H1 (cell line): Measurements from ENCODE around the gene ZNF652. TPM values are rescaled to one million over a fixed set of nuclear protein-coding genes. Genes with fewer than 3 reads are reported as not detected.

Experiments
- ASH2L ChIP-seq: fragments of 200-600, 300-600 bp; sonication (generic); IDR thresholded peaks from one replicate; pipeline ENCODE4 v1.7.1; 2017; ENCODE audit warnings: low read length
- CEBPB ChIP-seq: IDR thresholded peaks from 2 replicates; pipeline ENCODE4 v1.6.1; 2012; ENCODE audit warnings: low read depth, low read length
- KDM4A ChIP-seq: IDR thresholded peaks from one replicate; pipeline ENCODE4 v1.7.1; 2012; ENCODE audit warnings: low read depth, mild to moderate bottlenecking, moderate library complexity, low read length, inconsistent platforms; ENCODE audit not compliant: severe bottlenecking
- MAFK ChIP-seq: IDR thresholded peaks from 2 replicates; pipeline ENCODE4 v1.6.1; 2012; ENCODE audit warnings: low read depth, mild to moderate bottlenecking, improper control_type of control experiment, low read length
- NRF1 ChIP-seq: IDR thresholded peaks from 2 replicates; pipeline ENCODE4 v1.6.1; 2011; ENCODE audit warnings: mild to moderate bottlenecking, low read depth, low read length, improper control_type of control experiment
- POLR2A ChIP-seq, 2 experiments: IDR thresholded peaks; 1 replicate in 1 of 2; 2 replicates in 1 of 2; pipeline ENCODE4 v1.6.1; 2011; ENCODE audit warnings: low read depth in 2 of 2, low read length in 2 of 2, mild to moderate bottlenecking in 2 of 2; ENCODE audit errors: control extremely low read depth in 1 of 2
- POU5F1 ChIP-seq: IDR thresholded peaks from 2 replicates; pipeline ENCODE4 v1.6.1; 2011; ENCODE audit warnings: low read depth, mild to moderate bottlenecking, low read length, moderate library complexity
- SIRT6 ChIP-seq: IDR thresholded peaks from one replicate; pipeline ENCODE4 v1.7.1; 2012; ENCODE audit warnings: low read length, inconsistent platforms
- SP1 ChIP-seq: IDR thresholded peaks from 2 replicates; pipeline ENCODE4 v1.6.1; 2011; ENCODE audit warnings: low read depth, low read length
- SUZ12 ChIP-seq: fragments of 200-600 bp; sonication (generic); IDR thresholded peaks from 2 replicates; pipeline ENCODE4 v1.6.1; 2012; ENCODE audit warnings: mild to moderate bottlenecking, inconsistent platforms, low read length, moderate library complexity, mixed read lengths
- TBP ChIP-seq: IDR thresholded peaks from 2 replicates; pipeline ENCODE4 v1.6.1; 2011; ENCODE audit warnings: low read depth, low read length, improper control_type of control experiment
- polyA plus RNA-seq, 7 experiments: library from polyadenylated mRNA; depleted of rRNA in 3 of 7; stranded (reverse) in 5 of 7; unstranded in 2 of 7; fragments of >200 nt in 5 of 7; fragments of 200-250 nt in 2 of 7; gene quantifications; 1 replicate in 5 of 7; 2 replicates in 1 of 7; 4 replicates in 1 of 7; pipeline versions ENCODE4 v1.2.1 to v1.2.3, GENCODE V29; 2011 to 2013; ENCODE audit warnings: missing spikeins in 2 of 7, mixed read lengths in 2 of 7
- total RNA-seq: library from RNA; stranded (reverse); fragmentation: NEBNext Ultra II Directional; extraction: Animal tissue kit (Norgen Biotek cat#: 25700); gene quantifications from 2 replicates; pipeline ENCODE4 v1.2.1, GENCODE V29; 2021
- TF ChIP-seq, protein P1 (sequence below): fragments of 300-600 bp; sonication (generic); IDR thresholded peaks from 2 replicates; pipeline ENCODE4 v1.7.1; 2012; ENCODE audit warnings: low read length, moderate library complexity, mild to moderate bottlenecking, inconsistent platforms; ENCODE audit not compliant: insufficient replicate concordance
- TF ChIP-seq, protein P2 (sequence below): IDR thresholded peaks from 2 replicates; pipeline ENCODE4 v1.6.1; 2012; ENCODE audit warnings: inconsistent platforms

Gene ZNF652
- total and polyA plus RNA-seq, 2 of the 8 experiments (the other 6 are each of a cell fraction or from before 2014, with no cell fraction given) = 13.5 to 39.6 TPM

DNA sequence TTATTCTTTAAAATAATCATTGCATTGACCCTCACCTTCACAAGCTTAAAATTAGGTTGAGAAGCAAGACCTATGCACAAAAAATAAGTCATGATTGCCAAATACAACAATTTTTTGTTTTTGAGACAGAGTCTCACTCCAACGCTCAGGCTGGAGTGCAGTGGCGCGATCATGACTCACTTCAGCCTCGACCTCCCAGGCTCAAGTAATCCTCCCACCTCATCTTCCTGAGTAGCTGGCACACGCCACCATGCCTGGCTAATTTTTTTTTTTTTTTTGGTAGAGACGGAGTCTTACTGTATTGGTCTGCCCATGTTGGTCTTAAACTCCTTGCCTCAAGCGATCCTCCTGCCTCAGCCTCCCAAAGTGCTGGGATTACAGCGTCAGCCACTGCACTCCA lies 24.2 kb downstream of the ZNF652 start (continued):
- TF ChIP-seq, protein P1, sequence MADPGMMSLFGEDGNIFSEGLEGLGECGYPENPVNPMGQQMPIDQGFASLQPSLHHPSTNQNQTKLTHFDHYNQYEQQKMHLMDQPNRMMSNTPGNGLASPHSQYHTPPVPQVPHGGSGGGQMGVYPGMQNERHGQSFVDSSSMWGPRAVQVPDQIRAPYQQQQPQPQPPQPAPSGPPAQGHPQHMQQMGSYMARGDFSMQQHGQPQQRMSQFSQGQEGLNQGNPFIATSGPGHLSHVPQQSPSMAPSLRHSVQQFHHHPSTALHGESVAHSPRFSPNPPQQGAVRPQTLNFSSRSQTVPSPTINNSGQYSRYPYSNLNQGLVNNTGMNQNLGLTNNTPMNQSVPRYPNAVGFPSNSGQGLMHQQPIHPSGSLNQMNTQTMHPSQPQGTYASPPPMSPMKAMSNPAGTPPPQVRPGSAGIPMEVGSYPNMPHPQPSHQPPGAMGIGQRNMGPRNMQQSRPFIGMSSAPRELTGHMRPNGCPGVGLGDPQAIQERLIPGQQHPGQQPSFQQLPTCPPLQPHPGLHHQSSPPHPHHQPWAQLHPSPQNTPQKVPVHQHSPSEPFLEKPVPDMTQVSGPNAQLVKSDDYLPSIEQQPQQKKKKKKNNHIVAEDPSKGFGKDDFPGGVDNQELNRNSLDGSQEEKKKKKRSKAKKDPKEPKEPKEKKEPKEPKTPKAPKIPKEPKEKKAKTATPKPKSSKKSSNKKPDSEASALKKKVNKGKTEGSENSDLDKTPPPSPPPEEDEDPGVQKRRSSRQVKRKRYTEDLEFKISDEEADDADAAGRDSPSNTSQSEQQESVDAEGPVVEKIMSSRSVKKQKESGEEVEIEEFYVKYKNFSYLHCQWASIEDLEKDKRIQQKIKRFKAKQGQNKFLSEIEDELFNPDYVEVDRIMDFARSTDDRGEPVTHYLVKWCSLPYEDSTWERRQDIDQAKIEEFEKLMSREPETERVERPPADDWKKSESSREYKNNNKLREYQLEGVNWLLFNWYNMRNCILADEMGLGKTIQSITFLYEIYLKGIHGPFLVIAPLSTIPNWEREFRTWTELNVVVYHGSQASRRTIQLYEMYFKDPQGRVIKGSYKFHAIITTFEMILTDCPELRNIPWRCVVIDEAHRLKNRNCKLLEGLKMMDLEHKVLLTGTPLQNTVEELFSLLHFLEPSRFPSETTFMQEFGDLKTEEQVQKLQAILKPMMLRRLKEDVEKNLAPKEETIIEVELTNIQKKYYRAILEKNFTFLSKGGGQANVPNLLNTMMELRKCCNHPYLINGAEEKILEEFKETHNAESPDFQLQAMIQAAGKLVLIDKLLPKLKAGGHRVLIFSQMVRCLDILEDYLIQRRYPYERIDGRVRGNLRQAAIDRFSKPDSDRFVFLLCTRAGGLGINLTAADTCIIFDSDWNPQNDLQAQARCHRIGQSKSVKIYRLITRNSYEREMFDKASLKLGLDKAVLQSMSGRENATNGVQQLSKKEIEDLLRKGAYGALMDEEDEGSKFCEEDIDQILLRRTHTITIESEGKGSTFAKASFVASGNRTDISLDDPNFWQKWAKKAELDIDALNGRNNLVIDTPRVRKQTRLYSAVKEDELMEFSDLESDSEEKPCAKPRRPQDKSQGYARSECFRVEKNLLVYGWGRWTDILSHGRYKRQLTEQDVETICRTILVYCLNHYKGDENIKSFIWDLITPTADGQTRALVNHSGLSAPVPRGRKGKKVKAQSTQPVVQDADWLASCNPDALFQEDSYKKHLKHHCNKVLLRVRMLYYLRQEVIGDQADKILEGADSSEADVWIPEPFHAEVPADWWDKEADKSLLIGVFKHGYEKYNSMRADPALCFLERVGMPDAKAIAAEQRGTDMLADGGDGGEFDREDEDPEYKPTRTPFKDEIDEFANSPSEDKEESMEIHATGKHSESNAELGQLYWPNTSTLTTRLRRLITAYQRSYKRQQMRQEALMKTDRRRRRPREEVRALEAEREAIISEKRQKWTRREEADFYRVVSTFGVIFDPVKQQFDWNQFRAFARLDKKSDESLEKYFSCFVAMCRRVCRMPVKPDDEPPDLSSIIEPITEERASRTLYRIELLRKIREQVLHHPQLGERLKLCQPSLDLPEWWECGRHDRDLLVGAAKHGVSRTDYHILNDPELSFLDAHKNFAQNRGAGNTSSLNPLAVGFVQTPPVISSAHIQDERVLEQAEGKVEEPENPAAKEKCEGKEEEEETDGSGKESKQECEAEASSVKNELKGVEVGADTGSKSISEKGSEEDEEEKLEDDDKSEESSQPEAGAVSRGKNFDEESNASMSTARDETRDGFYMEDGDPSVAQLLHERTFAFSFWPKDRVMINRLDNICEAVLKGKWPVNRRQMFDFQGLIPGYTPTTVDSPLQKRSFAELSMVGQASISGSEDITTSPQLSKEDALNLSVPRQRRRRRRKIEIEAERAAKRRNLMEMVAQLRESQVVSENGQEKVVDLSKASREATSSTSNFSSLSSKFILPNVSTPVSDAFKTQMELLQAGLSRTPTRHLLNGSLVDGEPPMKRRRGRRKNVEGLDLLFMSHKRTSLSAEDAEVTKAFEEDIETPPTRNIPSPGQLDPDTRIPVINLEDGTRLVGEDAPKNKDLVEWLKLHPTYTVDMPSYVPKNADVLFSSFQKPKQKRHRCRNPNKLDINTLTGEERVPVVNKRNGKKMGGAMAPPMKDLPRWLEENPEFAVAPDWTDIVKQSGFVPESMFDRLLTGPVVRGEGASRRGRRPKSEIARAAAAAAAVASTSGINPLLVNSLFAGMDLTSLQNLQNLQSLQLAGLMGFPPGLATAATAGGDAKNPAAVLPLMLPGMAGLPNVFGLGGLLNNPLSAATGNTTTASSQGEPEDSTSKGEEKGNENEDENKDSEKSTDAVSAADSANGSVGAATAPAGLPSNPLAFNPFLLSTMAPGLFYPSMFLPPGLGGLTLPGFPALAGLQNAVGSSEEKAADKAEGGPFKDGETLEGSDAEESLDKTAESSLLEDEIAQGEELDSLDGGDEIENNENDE = no peak
- TF ChIP-seq, protein P2, sequence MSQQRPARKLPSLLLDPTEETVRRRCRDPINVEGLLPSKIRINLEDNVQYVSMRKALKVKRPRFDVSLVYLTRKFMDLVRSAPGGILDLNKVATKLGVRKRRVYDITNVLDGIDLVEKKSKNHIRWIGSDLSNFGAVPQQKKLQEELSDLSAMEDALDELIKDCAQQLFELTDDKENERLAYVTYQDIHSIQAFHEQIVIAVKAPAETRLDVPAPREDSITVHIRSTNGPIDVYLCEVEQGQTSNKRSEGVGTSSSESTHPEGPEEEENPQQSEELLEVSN = no peak
- TF ChIP-seq SP1 (no peak), CEBPB (no peak), POLR2A (IDR thresholded peaks at IDR 0.05; ENCODE audit: control extremely low read depth in 1 of 2, low read depth in 2 of 2, low read length in 2 of 2) (no peak), TBP (no peak), MAFK (no peak), ASH2L (no peak), NRF1 (no peak), KDM4A (no peak), POU5F1 (no peak), SUZ12 (no peak), SIRT6 (no peak)
